Caco-2 (cell line): ENCODE data around the gene KCNA10. TPM values are rescaled to one million over a fixed set of nuclear protein-coding genes. Genes with fewer than 3 reads are reported as not detected.
A peak's percentile ranks its signal among the peaks of the same experiment; 100 is the strongest.

Source experiments
- BruUV-seq: library from RNA; stranded (reverse); fragments of 400-500 nt; replicated peaks from 2 replicates; lab custom pipeline; 2021; lab: Mats Ljungman, UMichigan
- CTCF ChIA-PET: fragments of 300-600 bp; sonication (Branson Sonifier 250); formaldehyde crosslinking; loops from one replicate; lab custom pipeline; 2022; ENCODE audit warnings: antibody characterized with exemption; lab: Charles Lee
- POLR2A ChIA-PET: fragments of 300-600 bp; sonication (Branson Sonifier 250); formaldehyde crosslinking; loops from one replicate; lab custom pipeline; 2022; ENCODE audit warnings: antibody characterized with exemption; lab: Charles Lee
- DNase-seq, 2 experiments: peaks; one replicate each; pipeline versions ENCODE4 v3.0.0 to v3.0.0-alpha.2; 2020 to 2022
- H3K27me3 ChIP-seq: replicated peaks from 2 replicates; pipeline ENCODE4 v1.6.0; 2011; ENCODE audit warnings: low read length; ENCODE audit not compliant: control insufficient read depth, insufficient read depth
- H3K36me3 ChIP-seq: 2 replicates; pipeline ENCODE4 v1.5.1; 2011; ENCODE audit warnings: low read length; ENCODE audit not compliant: control insufficient read depth, insufficient read depth
- H3K4me1 ChIP-seq: fragments of 250-450 bp; sonication (Bioruptor Pico); 2 replicates; pipeline ENCODE4 v1.5.1; 2020; ENCODE audit warnings: mild to moderate bottlenecking
- H3K4me3 ChIP-seq: 2 replicates; pipeline ENCODE4 v1.5.1; 2011; ENCODE audit warnings: low read depth, mild to moderate bottlenecking, control low read depth, low read length
- H3K9me3 ChIP-seq: fragments of 250-450 bp; sonication (Bioruptor Pico); 2 replicates; pipeline ENCODE4 v1.5.1; 2020; ENCODE audit warnings: mild to moderate bottlenecking, moderate library complexity
- H3K27ac Mint-ChIP-seq: one replicate; pipeline ENCODE4 v1.8.0; 2022; ENCODE audit warnings: mixed read lengths; ENCODE audit not compliant: unreplicated experiment
- H3K27me3 Mint-ChIP-seq: one replicate; pipeline ENCODE4 v1.8.0; 2022; ENCODE audit warnings: mixed read lengths; ENCODE audit not compliant: insufficient read depth, unreplicated experiment
- H3K36me3 Mint-ChIP-seq: one replicate; pipeline ENCODE4 v1.8.0; 2022; ENCODE audit warnings: mild to moderate bottlenecking, mixed read lengths; ENCODE audit not compliant: insufficient read depth, unreplicated experiment
- H3K4me1 Mint-ChIP-seq: one replicate; pipeline ENCODE4 v1.8.0; 2022; ENCODE audit warnings: low read depth, mixed read lengths; ENCODE audit not compliant: unreplicated experiment
- H3K4me3 Mint-ChIP-seq: one replicate; pipeline ENCODE4 v1.8.0; 2022; ENCODE audit warnings: mild to moderate bottlenecking, moderate library complexity, mixed read lengths; ENCODE audit not compliant: unreplicated experiment
- H3K9me3 Mint-ChIP-seq: one replicate; pipeline ENCODE4 v1.8.0; 2022; ENCODE audit warnings: mixed read lengths; ENCODE audit not compliant: unreplicated experiment
- intact Hi-C: fragments of 100-400 bp; cut with micrococcal nuclease; formaldehyde crosslinking; loops from one replicate; pipeline ENCODE4 v1.10.0; 2022; ENCODE audit not compliant: unreplicated experiment
- total RNA-seq: library from RNA; stranded (reverse); gene quantifications from 2 replicates; pipeline ENCODE4 v1.2.3, GENCODE V29; 2022
- TF ChIP-seq, protein P1 (sequence below), 2 experiments: fragments of 200-600 bp in 1 of 2; IDR thresholded peaks; 1 replicate in 1 of 2; 2 replicates in 1 of 2; pipeline versions ENCODE4 v1.5.1 to v1.8.0; 2011 to 2022; ENCODE audit warnings: antibody characterized with exemption in 1 of 2, control low read depth in 1 of 2, inconsistent platforms in 1 of 2, low read depth in 1 of 2, low read length in 1 of 2, mild to moderate bottlenecking in 1 of 2, moderate library complexity in 1 of 2; ENCODE audit not compliant: insufficient read depth in 1 of 2, severe bottlenecking in 1 of 2, unreplicated experiment in 1 of 2

The KCNA10 gene
- total RNA-seq, 1 experiment from 2014 or later, result not detected

DNA sequence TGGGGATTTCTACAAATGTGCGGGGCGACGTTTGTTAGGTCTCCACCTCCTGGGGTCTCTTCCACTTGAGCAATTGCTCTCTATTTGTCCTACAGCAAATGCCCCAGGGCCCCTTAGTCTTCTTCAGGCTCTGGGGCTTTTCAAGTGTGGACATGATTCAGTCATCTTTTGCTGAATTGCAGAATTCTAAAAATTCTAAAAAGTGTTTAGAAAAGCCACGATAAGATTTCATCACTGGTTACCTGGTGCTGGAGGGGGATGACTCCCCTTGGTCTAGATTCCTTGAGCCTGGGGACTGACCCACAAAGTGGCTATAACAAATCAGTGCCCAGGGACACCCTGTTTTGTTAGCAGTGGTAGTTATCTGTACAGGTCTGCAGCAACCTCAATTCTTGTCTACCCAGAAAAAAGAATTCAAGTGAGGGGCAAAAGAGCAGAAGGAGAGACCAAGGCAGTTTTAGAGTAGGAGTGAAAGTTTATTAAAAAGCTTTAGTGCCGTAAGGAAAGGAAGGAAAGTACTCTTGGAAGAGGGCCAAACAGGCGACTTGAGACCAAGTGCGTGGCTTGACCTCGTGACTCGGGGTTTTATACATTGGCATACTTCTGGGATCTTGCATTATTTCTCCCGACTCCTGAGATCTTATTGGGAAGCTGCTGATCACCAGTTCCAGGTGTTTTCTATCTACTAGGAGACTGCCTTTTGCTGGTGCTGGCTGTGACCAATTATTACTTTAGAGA lies 42.8 kb downstream of the KCNA10 start:
- no peaks in the 10 kb centered on the region for H3K27me3 Mint-ChIP-seq
- Histone ChIP-seq H3K27me3 (no peaks in the 10 kb centered on the region), H3K9me3 (no peaks in the 10 kb centered on the region), H3K4me3 (no peak overlapping the region), H3K36me3 (no peaks in the 10 kb centered on the region), H3K4me1 (peaks cover 55% of the 10 kb centered on the region)
- H3K9me3 Mint-ChIP-seq, result no peaks in the 10 kb centered on the region
- POLR2A ChIA-PET, result no interaction called here
- intact Hi-C loops, result no loop called here
- TF ChIP-seq, protein P1, sequence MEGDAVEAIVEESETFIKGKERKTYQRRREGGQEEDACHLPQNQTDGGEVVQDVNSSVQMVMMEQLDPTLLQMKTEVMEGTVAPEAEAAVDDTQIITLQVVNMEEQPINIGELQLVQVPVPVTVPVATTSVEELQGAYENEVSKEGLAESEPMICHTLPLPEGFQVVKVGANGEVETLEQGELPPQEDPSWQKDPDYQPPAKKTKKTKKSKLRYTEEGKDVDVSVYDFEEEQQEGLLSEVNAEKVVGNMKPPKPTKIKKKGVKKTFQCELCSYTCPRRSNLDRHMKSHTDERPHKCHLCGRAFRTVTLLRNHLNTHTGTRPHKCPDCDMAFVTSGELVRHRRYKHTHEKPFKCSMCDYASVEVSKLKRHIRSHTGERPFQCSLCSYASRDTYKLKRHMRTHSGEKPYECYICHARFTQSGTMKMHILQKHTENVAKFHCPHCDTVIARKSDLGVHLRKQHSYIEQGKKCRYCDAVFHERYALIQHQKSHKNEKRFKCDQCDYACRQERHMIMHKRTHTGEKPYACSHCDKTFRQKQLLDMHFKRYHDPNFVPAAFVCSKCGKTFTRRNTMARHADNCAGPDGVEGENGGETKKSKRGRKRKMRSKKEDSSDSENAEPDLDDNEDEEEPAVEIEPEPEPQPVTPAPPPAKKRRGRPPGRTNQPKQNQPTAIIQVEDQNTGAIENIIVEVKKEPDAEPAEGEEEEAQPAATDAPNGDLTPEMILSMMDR (IDR thresholded peaks at IDR 0.05; ENCODE audit: insufficient read depth in 1 of 2, low read depth in 1 of 2, low read length in 1 of 2, severe bottlenecking in 1 of 2, unreplicated experiment in 1 of 2), result no peak
- H3K4me3 Mint-ChIP-seq, result no peak overlapping the region
- H3K36me3 Mint-ChIP-seq, result peaks cover 5% of the 10 kb centered on the region
- peak overlapping the region; percentile 89 for H3K27ac Mint-ChIP-seq
- peaks cover 35% of the 10 kb centered on the region for H3K4me1 Mint-ChIP-seq
- CTCF ChIA-PET, result interaction anchor here (2.8 kb wide), 1 partner anchor 20 kb away, joined by 13 read pairs; no protein-coding TSS in a partner anchor
- no peak for DNase-seq
- no TSS peak for BruUV-seq

DNA sequence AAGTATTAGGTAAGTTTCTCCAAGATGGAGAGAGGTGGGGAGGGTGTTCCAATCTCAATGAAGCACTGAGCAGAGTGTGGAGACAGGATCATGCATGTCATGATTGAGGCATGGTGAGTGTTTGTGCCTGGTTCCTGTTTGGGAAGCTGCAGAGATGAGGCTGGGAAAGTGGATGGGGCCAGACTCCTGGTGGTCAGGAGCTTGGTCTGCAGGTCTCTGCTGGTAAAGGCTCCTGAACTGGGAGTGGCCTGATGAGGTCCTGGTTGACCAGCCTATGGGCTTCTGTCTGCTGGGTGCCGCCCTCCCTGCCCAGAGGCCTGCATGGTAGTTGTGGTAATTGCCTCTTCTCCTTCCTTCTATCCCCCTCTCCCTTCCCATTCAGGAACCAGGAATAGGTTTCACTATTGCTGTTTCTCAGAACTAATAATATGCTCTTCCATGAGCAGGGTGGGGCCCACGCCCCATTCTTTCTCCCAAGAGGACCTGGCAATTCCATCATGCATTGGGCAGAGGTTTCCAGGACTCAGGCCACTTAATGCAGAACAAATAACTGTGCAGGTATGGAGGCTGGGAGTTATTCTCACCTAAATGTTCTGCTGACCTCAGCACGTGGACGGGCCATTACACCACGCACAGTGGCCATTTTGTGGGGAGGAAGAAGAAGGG lies 43.5 kb downstream of the KCNA10 start:
- H3K4me3 Mint-ChIP-seq, result no peak overlapping the region
- TF ChIP-seq, protein P1 (IDR thresholded peaks at IDR 0.05; ENCODE audit: insufficient read depth in 1 of 2, low read depth in 1 of 2, low read length in 1 of 2, severe bottlenecking in 1 of 2, unreplicated experiment in 1 of 2), result no peak
- no peaks in the 10 kb centered on the region for H3K27me3 Mint-ChIP-seq
- H3K9me3 Mint-ChIP-seq, result no peaks in the 10 kb centered on the region
- H3K36me3 ChIP-seq, result no peaks in the 10 kb centered on the region
- peaks cover 5% of the 10 kb centered on the region for H3K36me3 Mint-ChIP-seq
- no peaks in the 10 kb centered on the region for H3K9me3 ChIP-seq
- H3K27ac Mint-ChIP-seq, result no peak overlapping the region
- no peak overlapping the region for H3K4me3 ChIP-seq
- DNase-seq, result peak; percentile 25 to 54
- CTCF ChIA-PET, result interaction anchor here (2.3 kb wide), 1 partner anchor 21 kb away, joined by 11 read pairs; no protein-coding TSS in a partner anchor
- no peaks in the 10 kb centered on the region for H3K27me3 ChIP-seq
- peaks cover 48% of the 10 kb centered on the region for H3K4me1 ChIP-seq
- intact Hi-C loops, result no loop called here
- POLR2A ChIA-PET, result no interaction called here
- BruUV-seq, result no TSS peak
- H3K4me1 Mint-ChIP-seq, result peaks cover 35% of the 10 kb centered on the region

DNA sequence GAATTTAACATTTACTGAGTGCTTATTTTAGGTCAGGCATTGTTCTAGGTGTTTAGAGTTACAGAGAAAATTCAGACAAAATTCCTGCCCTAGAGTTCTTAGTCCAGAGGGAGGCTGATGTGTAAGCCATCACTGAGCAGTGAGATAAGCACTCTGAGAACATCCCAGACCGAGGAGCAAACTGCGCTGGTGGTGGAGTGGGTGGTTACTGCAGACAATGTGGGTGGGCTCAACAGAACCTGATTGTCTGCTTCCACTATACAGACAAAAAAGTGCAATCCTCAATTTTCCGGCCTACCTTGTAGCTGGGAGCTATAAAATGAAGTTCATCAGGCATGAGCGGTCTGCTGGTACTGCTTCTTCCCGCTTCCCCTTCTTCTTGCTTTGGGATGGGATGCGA lies 44.5 kb downstream of the KCNA10 start:
- H3K27ac Mint-ChIP-seq, result no peak overlapping the region
- no peaks in the 10 kb centered on the region for H3K27me3 ChIP-seq
- H3K4me1 ChIP-seq, result peaks cover 40% of the 10 kb centered on the region
- H3K27me3 Mint-ChIP-seq, result no peaks in the 10 kb centered on the region
- CTCF ChIA-PET, result interaction anchor here (2.3 kb wide), 1 partner anchor 22 kb away, joined by 11 read pairs; no protein-coding TSS in a partner anchor
- H3K9me3 ChIP-seq, result no peaks in the 10 kb centered on the region
- H3K36me3 Mint-ChIP-seq, result peaks cover 5% of the 10 kb centered on the region
- intact Hi-C loops, result no loop called here
- POLR2A ChIA-PET, result no interaction called here
- H3K4me3 ChIP-seq, result no peak overlapping the region
- no TSS peak for BruUV-seq
- TF ChIP-seq, protein P1 (IDR thresholded peaks at IDR 0.05; ENCODE audit: insufficient read depth in 1 of 2, low read depth in 1 of 2, low read length in 1 of 2, severe bottlenecking in 1 of 2, unreplicated experiment in 1 of 2), result no peak
- H3K36me3 ChIP-seq, result no peaks in the 10 kb centered on the region
- H3K4me3 Mint-ChIP-seq, result no peak overlapping the region
- no peaks in the 10 kb centered on the region for H3K9me3 Mint-ChIP-seq
- DNase-seq, result no peak
- peaks cover 26% of the 10 kb centered on the region for H3K4me1 Mint-ChIP-seq
